Astrocyte (in vitro differentiated cells and primary cell): Measurements from ENCODE around the gene RIC1.

ENCODE experiments used
- EZH2 ChIP-seq: IDR thresholded peaks from 2 replicates; pipeline ENCODE4 v1.6.1; 2012; ENCODE audit warnings: mild to moderate bottlenecking, low read length, inconsistent platforms; ENCODE audit not compliant: insufficient read depth
- TF ChIP-seq, protein P1 (sequence below): IDR thresholded peaks from 2 replicates; pipeline ENCODE4 v1.5.1; 2011; ENCODE audit warnings: low read depth, mild to moderate bottlenecking, inconsistent platforms, low read length, moderate library complexity; ENCODE audit not compliant: insufficient read depth

DNA sequence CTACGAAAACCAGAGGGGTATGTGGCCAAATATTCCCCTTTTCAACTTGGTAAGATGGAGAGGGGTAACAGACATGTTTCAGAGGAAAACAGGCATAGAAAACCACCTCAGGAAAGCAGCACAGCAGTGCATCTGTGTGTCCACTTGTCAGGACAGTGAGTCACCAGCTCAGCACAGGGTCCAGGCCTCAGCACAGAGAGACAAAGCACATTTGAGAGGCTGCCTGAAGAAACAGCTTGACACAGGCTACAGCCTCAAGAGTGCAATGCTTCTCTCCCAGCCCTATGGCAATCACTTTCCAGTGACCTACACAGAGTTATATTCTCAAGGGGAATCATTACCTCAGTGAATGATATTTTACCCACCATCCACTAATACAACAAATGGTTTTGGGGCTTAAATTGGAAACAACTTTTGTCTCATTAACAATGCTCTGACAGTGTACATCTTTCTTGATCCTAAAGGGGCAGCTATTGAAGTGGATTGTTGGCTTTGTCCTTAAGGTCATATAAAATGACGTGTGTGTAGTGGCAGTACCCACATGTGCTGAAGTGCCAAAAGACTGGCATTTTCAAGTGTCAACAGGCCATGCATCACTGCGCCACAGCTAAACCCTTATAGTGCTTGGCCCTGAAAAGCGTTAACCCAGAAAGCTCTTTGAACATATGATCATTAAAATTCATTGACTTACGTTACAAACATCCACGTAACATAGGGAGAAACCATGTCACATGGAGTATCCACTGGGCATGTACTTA is 157.6 kb downstream of the RIC1 start:
- TF ChIP-seq, protein P1, sequence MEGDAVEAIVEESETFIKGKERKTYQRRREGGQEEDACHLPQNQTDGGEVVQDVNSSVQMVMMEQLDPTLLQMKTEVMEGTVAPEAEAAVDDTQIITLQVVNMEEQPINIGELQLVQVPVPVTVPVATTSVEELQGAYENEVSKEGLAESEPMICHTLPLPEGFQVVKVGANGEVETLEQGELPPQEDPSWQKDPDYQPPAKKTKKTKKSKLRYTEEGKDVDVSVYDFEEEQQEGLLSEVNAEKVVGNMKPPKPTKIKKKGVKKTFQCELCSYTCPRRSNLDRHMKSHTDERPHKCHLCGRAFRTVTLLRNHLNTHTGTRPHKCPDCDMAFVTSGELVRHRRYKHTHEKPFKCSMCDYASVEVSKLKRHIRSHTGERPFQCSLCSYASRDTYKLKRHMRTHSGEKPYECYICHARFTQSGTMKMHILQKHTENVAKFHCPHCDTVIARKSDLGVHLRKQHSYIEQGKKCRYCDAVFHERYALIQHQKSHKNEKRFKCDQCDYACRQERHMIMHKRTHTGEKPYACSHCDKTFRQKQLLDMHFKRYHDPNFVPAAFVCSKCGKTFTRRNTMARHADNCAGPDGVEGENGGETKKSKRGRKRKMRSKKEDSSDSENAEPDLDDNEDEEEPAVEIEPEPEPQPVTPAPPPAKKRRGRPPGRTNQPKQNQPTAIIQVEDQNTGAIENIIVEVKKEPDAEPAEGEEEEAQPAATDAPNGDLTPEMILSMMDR = no peak
- TF ChIP-seq EZH2 = no peak
